ENCODE measurements around the gene ACYP2.
"Not testable (repeated sequence)": the region's sequence is repeated elsewhere in the genome, so short reads cannot be mapped to it uniquely, and the experiment has no call there.

The ACYP2 gene

DNA sequence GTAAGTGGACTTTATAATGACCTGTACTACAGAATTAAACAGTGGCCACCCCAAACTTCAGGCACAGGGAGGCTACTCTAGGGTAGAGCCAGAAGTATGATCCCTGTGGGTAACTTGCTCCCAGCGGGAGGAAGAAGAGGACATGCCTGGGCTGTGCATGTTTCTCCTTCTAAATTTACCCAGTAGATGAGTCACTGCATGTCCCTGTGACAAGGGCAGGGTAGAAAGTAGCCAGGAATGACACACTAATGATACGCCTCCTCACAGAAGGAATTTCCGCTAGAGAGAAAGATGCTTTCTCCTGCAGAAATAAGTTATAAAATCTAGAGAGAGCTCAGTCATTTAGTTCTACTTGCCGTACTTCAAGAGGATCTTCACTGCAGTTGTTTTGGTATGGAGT lies 7.5 kb downstream of the ACYP2 start:
- Histone ChIP-seq H3K4me2 (ENCODE audit: insufficient read depth, low read length) (no peak overlapping the region), H3K4me1 (ENCODE audit: insufficient read depth, low read length) (no peaks in the 10 kb centered on the region), H3K4me3 (ENCODE audit: low read depth in 1 of 2, low read length in 2 of 2) (no peak overlapping the region), H3K79me2 (ENCODE audit: insufficient read depth, low read length) (no peaks in the 10 kb centered on the region), H3K27me3 (ENCODE audit: insufficient read depth, low read length, poor library complexity) (no peaks in the 10 kb centered on the region), H3K9ac (ENCODE audit: low read depth, low read length) (no peak overlapping the region), H3K9me3 (ENCODE audit: insufficient read depth, low read length, severe bottlenecking) (peaks cover 14% of the 10 kb centered on the region), H3K27ac (ENCODE audit: low read length) (no peak overlapping the region), H3K36me3 (ENCODE audit: insufficient read depth, low read length) (peaks cover 7% of the 10 kb centered on the region; the same call in 1 of the 2 replicates), H2AFZ (ENCODE audit: low read depth, low read length) (no peak overlapping the region), H4K20me1 (ENCODE audit: insufficient read depth, low read length) (no peaks in the 10 kb centered on the region)
- ATAC-seq (ENCODE audit: insufficient read depth, low read depth) (no peak), DNase-seq (no peak)
- TF ChIP-seq, protein P1, sequence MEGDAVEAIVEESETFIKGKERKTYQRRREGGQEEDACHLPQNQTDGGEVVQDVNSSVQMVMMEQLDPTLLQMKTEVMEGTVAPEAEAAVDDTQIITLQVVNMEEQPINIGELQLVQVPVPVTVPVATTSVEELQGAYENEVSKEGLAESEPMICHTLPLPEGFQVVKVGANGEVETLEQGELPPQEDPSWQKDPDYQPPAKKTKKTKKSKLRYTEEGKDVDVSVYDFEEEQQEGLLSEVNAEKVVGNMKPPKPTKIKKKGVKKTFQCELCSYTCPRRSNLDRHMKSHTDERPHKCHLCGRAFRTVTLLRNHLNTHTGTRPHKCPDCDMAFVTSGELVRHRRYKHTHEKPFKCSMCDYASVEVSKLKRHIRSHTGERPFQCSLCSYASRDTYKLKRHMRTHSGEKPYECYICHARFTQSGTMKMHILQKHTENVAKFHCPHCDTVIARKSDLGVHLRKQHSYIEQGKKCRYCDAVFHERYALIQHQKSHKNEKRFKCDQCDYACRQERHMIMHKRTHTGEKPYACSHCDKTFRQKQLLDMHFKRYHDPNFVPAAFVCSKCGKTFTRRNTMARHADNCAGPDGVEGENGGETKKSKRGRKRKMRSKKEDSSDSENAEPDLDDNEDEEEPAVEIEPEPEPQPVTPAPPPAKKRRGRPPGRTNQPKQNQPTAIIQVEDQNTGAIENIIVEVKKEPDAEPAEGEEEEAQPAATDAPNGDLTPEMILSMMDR (IDR thresholded peaks at IDR 0.05; ENCODE audit: borderline replicate concordance, extremely low read depth, low read length, poor library complexity, severe bottlenecking), result no peak
- no peak for TF ChIP-seq EZH2 (IDR thresholded peaks at IDR 0.05; ENCODE audit: borderline replicate concordance, low read depth, low read length, severe bottlenecking)

DNA sequence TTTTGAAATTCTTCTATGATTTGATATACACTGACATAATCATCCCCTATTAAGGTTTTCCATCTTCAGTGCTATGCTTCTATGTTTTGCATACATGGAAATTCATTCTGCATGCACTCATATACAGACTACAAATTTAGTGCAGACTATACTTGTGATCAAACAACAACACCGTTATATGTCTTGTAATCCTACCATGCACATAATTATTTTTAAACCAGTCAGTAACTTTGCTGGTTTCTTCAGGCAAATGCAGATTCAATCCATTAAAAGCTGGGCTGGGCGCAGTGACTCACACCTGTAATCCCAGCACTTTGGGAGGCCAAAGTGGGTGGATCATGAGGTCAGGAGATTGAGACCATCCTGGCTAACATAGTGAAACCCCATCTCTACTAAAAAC lies 11.8 kb downstream of the ACYP2 start:
- not testable (repeated sequence) for H3K4me1 ChIP-seq (ENCODE audit: insufficient read depth, low read length); H3K4me3 ChIP-seq (ENCODE audit: low read depth in 1 of 2, low read length in 2 of 2); H3K36me3 ChIP-seq (ENCODE audit: insufficient read depth, low read length); H3K4me2 ChIP-seq (ENCODE audit: insufficient read depth, low read length); H3K9me3 ChIP-seq (ENCODE audit: insufficient read depth, low read length, severe bottlenecking); H2AFZ ChIP-seq (ENCODE audit: low read depth, low read length); H3K27ac ChIP-seq (ENCODE audit: low read length); H3K27me3 ChIP-seq (ENCODE audit: insufficient read depth, low read length, poor library complexity); H3K9ac ChIP-seq (ENCODE audit: low read depth, low read length); H4K20me1 ChIP-seq (ENCODE audit: insufficient read depth, low read length); DNase-seq; ATAC-seq (ENCODE audit: insufficient read depth, low read depth); H3K79me2 ChIP-seq (ENCODE audit: insufficient read depth, low read length)

- Histone ChIP-seq H3K27me3 (ENCODE audit: insufficient read depth, low read length, poor library complexity) (no peaks in the 10 kb centered on the region), H2AFZ (ENCODE audit: low read depth, low read length) (no peak overlapping the region), H3K4me1 (ENCODE audit: insufficient read depth, low read length) (no peaks in the 10 kb centered on the region), H3K27ac (ENCODE audit: low read length) (no peak overlapping the region), H3K36me3 (ENCODE audit: insufficient read depth, low read length) (no peaks in the 10 kb centered on the region), H3K4me3 (ENCODE audit: low read depth in 1 of 2, low read length in 2 of 2) (no peak overlapping the region), H4K20me1 (ENCODE audit: insufficient read depth, low read length) (no peaks in the 10 kb centered on the region), H3K4me2 (ENCODE audit: insufficient read depth, low read length) (no peak overlapping the region), H3K9me3 (ENCODE audit: insufficient read depth, low read length, severe bottlenecking) (no peaks in the 10 kb centered on the region), H3K79me2 (ENCODE audit: insufficient read depth, low read length) (no peaks in the 10 kb centered on the region), H3K9ac (ENCODE audit: low read depth, low read length) (no peak overlapping the region)
- TF ChIP-seq, protein P1 (IDR thresholded peaks at IDR 0.05; ENCODE audit: borderline replicate concordance, extremely low read depth, low read length, poor library complexity, severe bottlenecking), result no peak
- TF ChIP-seq EZH2 (IDR thresholded peaks at IDR 0.05; ENCODE audit: borderline replicate concordance, low read depth, low read length, severe bottlenecking), result no peak
- DNase-seq (no peak), ATAC-seq (ENCODE audit: insufficient read depth, low read depth) (no peak)
These were observed 17.6 kb downstream of the ACYP2 start for GRCh38 chr2:54133056-54133455.

GRCh38 chr2:54139210-54139609 lies 23.8 kb downstream of the ACYP2 start:
- Histone ChIP-seq H3K79me2 (ENCODE audit: insufficient read depth, low read length) (no peaks in the 10 kb centered on the region), H3K27ac (ENCODE audit: low read length) (no peak overlapping the region), H3K36me3 (ENCODE audit: insufficient read depth, low read length) (no peaks in the 10 kb centered on the region), H3K4me1 (ENCODE audit: insufficient read depth, low read length) (no peaks in the 10 kb centered on the region), H2AFZ (ENCODE audit: low read depth, low read length) (no peak overlapping the region), H3K9me3 (ENCODE audit: insufficient read depth, low read length, severe bottlenecking) (no peaks in the 10 kb centered on the region), H3K27me3 (ENCODE audit: insufficient read depth, low read length, poor library complexity) (no peaks in the 10 kb centered on the region), H4K20me1 (ENCODE audit: insufficient read depth, low read length) (no peaks in the 10 kb centered on the region), H3K4me2 (ENCODE audit: insufficient read depth, low read length) (no peak overlapping the region), H3K4me3 (ENCODE audit: low read depth in 1 of 2, low read length in 2 of 2) (no peak overlapping the region), H3K9ac (ENCODE audit: low read depth, low read length) (no peak overlapping the region)
- TF ChIP-seq EZH2 (IDR thresholded peaks at IDR 0.05; ENCODE audit: borderline replicate concordance, low read depth, low read length, severe bottlenecking), result no peak
- no peak for ATAC-seq (ENCODE audit: insufficient read depth, low read depth)
- DNase-seq, result no peak

Measured in DND-41 (cell line).